Stimulated activated CD4-positive, alpha-beta T cell treated with anti-CD3 and anti-CD28 coated beads, Interleukin-1b, Interleukin-23, amount 100 ng/mL, for 48 hours (primary cell): ENCODE data around the gene ST8SIA5.

Experiments used
- DNase-seq: peaks from one replicate; pipeline ENCODE4 v3.0.0-alpha.2; 2020

ST8SIA5 gene

DNA sequence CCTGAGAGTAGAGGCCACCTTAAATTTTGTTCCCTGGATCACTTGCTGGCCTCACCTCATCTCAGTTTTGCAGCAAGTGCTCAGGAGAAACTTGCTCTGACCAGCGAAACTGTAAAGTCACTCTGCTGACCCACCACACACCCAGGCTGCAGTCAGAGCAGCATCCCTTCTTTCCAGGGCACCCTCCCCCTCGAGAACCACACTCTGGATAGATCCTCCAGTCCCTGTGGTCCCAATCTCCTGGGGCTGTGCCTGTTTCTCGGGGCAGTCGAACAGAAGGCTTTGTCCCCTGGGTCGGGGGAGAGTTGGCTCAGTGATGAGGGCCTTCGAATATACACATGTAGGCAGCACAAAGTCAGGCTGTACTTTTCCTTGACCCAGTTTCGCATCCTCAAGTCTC is 18.4 kb downstream of the ST8SIA5 start:
- DNase-seq = no peak

DNA sequence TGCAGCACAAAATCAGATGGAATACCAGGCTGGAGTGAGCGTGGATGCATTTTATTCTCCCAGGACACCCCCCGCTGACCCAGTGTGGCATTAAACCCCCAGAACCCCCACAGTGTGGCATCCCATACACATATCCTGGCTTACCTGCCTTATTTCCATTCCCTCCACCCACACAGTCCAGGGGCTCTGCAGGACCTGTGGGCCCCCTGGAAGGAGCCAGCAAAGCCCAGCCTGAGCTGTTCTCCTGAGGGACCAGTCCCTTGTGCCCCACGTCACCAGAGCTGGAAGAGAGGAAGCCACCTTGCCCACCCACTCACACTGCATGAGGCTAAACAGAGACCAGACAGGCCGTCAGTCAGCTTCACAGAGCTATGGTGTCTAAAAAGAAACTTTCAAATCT is 20.1 kb downstream of the ST8SIA5 start:
- DNase-seq = no peak

DNA sequence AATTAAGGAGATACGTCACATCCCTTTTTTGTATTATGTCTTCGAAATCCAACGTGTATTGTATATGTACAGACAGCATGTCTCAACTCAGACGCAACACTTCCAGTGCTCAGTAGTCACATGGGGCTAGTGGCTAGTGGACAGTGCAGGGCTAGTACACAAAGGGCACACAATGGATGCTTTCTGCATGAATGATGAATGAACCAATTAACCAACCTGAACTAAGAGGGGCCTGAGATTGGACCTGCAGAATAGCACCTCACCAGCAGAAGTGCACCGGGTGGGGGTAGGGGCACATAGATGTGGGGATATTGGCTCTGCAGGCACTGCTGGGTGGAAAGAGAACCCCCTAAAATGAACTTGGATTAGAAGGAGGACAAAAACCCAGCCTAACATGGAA is 20.7 kb downstream of the ST8SIA5 start:
- DNase-seq = no peak

DNA sequence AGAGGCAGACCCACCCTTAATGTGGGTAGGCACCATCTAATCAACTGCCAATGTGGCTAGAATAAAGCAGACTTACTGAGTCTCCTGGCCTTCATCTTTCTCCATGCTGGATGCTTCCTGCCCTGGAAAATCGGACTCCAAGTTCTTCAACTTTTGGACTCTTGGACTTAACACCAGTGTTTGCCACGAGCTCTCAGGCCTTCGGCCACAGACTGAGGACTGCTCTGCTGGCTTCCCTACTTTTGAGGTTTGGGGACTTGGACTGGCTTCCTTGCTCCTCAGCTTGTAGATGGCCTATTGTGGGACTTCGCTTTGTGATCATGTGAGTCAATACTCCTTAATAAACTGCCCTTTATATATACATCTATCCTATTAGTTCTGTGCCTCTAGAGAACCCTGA is 21.9 kb downstream of the ST8SIA5 start:
- no peak for DNase-seq

DNA sequence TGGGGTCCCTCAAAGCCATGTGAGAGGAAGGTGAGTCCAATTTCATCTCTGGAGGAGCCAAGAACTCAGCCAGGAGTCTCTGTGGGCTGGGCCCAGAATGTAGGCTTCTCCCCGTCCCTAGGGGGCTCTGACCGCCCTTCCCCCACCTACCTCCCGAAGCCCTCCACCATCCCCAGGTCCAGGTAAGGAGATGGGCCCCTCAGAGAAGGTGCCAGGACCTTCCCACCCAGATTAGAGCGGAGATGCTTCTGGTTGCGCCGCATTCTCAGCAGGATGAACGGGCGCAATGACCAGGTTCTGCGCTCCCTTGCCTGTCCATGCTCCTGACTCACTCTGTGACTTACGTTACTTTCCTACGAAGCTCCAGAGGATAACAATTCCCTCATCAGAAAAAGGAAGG is 23.0 kb downstream of the ST8SIA5 start:
- no peak for DNase-seq

DNA sequence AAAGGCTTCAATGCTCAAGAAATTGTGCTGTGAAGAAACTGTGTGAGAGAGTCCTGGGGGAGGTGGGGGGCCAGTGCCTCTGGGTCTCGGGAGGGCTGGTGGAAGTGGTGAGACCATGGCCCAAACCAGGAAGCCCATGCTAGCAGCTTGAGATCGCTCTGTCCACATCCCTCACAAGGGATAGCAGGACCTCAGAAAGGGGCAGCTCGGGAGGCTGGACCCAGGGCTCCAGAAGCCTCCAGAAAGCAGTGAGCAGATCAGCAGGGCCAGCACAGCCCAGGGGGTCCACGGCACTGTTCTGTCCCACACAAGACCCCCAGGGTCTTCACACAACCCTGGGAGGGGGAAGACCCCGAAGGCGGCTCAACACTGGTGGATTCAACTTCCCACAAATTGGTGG is 24.1 kb downstream of the ST8SIA5 start:
- no peak for DNase-seq

DNA sequence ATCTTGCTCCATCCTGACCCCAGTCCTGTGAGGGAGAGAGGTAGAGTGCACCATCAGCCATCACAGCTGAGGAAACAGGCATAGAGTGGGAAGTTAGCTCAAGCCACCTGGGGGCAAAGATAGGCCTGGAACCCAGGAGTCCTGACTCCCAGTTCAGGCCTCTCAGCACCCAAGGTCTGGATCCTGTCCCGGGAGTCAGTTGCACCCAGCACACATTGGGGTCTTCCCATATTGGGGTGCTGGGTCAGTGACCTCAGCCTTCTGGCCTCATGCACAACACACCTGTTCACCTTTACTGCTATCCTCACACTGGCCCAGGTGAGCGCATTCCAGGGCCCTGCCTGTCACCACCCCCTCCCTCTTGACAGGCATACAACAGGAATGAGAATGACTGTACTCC is 24.7 kb downstream of the ST8SIA5 start:
- DNase-seq = no peak

DNA sequence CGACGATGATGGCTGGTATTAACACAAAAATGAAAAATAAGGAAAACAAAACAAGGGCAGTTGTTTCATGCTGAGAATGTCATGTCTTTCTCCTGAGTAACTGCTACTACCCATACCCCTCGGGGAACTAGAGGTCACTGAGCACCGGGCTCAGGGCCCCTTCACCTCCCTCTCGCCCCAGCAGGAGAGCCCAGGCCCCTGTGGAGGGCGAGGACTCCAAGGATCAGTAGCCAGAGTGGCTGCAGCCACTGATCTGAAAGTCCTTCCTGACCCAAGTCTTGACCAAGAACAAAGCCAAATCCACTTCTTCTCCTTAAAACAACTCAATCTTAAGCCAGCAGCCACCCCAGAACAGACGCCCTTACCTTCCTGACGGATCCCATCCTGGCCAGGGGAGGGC is 25.5 kb downstream of the ST8SIA5 start:
- DNase-seq = no peak

DNA sequence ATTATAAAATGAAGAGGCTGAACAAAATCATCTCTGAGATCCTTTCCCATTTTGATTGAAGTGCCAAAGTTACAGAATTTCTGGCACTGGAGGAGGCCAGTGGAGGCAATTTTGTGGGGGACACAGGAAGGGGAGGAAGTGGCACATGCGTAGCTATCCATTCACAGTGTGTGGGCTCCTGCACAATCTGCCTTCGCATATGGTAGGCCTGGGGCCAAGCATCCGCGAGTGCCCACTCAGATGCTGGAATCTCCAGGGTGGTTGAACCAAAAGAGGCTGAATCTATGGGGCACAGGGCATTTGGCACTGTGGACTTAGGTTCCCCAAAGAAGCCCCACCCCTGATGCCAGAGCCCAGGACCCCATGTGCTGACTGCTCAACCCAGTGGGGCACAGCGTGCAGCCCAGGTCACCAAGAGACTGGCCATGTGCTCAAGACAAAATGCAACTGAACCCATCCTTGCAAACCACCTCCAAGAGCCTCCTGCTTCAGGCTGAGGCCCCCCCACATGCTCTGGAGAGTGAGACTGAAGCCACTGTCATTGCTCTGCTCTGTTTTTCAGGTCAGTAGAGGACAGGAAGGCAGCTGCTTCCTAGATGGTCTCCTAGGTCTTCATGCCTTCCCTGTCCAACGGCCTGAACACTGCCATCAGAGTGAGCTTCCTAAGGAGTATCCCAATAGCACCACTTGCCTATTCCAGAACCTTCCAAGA is 28.5 kb downstream of the ST8SIA5 start:
- no peak for DNase-seq

DNA sequence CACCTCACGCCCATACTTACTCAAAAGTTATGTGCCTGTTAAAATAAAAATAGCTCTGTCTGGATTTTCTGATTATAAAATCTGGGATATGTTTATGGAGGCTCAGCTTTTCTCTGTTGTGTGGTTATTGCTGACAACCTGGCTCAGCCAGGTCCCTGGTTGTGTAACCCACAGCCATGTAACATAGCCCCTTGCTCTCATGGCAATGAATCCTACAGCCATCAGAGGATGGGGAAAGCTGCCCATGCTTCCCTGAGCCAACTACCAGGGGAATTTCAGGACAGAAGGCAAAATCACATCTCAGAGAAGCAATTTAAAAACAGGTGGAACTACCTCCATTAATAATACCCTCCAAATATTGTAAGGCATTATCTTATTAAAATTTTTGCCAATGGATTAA is 29.7 kb downstream of the ST8SIA5 start:
- no peak for DNase-seq

DNA sequence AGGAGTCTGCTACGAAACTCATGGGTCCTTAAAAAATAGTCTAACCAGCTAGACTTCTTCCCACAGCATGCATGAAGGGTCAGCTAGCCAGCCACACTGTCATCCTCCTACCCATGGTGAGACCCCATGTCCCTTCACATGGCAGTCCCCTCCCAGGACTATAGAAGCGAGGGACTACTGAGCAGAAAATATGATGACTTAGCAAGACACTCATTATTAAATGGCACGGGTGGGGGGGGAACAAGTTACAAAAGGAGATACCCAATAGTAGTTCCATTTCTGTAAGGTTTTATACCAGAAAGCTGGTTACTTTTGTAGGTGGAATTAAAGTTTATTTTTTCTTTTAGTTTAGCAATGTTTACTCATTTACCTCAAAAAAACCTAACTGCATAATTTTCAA is 31.5 kb downstream of the ST8SIA5 start:
- DNase-seq = no peak

DNA sequence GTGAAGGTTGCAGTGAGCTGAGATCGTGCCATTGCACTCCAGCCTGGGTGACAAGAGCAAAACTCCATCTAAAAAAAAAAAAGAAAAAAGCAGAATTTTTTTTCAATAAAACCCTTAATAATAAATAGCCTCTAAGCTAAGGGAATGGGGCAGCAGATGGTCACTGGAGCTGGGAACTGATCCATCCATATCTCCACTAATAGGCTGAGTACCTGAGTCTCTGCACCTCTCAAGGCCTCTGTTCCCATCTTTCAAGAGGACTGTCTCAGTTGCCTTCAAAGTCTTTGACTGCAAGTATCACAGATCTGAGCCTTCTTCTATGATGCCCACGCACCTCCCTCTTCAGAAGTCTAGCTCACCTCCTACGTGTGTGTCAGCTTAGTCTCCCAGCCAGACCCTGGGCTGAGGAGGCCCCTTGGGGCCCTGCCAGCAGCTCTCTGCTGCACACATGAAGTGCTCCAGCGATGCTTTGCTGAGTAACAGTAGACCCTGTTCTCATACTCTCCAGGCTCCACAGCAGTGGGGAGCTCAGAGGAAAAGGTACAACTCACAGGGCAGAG is 32.9 kb downstream of the ST8SIA5 start:
- DNase-seq = no peak

DNA sequence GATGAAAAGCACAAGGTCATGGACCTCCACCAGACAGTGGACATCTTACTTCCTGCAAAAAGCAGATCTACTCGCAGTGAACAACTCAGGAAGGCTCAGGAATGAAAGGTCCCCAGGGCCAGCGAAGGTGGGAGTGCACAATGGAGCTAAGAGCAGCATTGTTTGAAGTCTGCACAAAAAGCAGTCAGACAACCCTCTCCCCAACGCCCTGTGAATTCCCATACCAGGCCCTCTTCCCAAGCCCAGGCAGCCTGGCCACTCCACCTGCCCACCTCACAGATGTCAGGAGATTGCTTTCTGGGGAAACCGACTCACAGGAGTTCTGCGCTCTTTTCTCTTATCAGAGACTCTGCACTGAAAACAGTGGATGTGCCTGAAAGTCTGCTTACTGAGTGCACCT is 34.8 kb downstream of the ST8SIA5 start:
- no peak for DNase-seq

DNA sequence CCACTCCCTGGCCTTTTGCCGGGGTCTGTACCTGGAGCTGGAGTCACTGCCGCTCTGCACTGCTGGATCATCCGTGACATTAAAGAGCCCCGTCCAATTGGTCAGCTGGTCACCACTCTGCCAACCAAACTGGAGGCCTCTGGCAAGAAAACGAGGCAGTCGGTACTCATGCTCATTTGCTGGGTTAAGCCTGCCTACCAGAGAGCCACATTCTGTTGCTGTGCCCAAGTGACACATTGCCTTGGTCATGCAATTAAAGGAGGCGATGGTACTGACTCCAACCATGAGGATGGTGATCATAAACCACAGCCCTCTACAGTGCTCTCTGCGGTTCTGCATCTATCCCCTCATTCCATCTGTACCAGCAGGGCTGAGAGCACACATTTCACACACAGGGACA is 35.5 kb downstream of the ST8SIA5 start:
- DNase-seq = no peak

DNA sequence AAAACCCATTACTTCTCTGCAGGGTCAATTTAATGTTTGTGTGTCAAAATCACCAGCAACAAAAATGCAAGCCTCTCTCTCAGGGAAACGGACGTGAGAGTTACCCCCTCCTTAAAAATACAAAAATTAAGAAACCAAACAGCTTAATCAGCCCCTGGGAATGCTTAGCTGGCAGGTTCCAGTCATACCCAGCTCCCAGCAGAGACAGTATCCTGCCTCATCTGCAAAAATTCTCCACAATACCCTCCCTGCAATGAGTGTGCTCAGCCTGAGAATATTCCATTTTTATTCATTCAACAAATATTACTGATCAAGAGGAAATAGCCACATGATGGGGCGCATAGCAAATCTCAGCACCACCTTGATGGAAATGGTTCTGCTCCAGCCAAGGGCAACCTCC is 36.3 kb downstream of the ST8SIA5 start:
- no peak for DNase-seq

DNA sequence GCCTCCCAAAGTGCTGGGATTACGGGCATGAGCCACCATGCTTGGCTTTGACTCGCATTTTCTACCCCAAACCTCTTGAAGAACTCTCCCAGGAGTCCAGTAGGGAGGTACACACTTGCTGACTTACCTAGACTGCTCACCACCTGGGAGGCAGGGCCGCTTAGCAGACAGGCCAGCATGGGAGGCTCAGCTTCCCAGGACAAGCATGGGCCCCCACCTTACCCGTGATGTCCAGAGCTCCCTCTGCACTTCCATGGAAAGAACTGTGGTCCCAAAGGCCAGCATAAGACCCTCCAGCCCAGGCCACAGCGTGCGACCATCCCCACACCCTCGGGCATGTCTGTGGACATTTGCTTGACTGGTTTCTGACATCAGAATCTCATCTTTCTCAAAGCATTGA is 36.8 kb downstream of the ST8SIA5 start:
- DNase-seq = no peak

DNA sequence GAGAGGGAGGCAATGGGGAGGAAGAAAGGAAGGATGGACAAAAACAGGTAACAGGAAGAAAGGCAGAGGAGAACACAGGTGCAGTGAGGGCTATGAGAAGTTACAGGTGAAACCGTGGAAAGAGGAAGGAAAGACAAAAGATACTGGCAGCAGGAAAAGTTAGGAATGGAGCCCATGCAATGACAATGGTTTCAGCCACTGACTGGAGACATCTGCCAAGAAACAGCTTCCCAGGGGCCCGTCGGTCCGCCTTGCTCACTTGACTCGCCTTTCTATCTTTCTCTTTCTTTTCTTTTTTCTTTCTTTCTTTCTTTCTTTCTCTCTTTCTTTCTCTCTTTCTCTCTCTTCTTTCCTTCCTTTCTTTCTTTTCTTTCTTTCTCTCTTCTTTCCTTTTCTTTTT is 37.5 kb downstream of the ST8SIA5 start:
- no peak for DNase-seq

DNA sequence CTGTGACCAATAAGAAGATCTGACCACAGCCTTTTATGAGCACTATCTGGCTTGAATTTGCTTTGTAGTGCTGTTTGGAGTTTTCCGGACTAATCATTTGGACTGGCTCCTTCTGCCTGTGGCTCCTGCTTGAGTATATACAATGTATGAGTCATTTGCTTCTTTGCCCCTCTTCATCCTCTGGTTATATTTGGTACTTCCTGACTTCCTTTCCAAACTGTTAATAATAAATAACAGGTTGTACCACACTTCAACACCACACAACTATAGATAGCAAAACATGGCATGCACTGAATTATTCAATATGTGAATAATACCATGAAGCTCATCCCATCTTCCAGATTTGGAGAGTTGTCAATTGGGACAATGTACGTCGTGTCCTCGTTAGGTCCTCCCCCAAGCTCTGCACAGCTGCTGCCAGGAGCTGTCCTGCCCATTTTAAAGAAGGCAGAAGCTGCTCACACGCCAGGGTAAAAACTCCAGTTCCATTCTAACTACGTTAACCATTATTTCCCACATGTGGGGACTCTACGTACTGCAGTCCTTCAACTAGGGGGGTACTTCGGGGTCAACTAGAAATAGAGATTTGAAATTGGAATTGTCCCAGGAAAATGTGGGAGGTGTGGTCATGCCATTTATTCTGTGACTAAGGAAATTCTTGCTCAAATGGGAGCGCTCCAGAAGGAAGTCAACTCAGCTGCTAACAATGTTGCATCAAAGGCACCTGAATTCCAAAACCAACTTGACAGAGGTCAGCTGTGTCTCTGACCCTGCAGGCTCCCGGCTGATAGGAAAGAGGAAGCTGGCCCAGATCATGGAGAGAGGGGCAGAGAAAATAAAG is 38.1 kb downstream of the ST8SIA5 start:
- DNase-seq = no peak

DNA sequence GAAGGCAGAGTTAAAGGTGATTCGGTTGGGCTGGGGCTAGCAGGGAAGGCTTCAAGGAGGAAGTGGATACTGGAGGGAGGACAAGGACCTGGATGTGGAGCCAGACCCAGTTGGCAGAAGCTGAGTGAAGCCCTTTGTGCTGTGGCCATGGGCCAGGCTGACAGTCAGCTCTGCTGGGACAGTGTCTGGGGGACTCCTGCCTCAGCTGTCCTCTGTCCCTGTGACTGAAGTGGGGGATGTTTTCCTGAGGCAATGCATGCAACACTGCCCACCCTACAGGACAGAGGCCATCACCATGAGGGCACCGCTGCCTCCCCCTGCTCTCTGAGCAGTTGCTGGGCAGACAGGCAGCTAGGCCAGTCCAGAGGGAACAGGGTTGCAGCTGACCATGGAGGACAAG is 40.0 kb downstream of the ST8SIA5 start:
- no peak for DNase-seq

DNA sequence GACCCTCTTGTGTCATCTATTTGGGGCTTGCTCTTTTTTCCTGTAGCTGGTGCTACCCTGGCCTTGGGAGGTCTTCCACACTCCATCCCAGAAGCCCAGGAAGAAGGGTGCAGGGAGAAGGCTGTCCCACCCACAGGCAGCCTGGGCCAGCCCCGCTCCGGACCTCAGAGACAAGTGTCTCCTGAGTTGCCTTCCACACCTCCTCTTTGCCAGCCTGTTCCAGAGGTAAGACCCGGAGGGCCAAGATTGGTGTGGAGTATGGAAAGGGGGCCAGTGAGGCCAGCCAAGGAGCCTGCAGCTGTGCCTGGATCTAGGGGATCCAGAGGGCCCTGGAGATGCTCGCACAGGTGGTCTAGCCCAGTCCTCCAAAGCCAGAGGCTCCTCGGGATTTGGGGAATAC is 40.5 kb downstream of the ST8SIA5 start:
- no peak for DNase-seq

DNA sequence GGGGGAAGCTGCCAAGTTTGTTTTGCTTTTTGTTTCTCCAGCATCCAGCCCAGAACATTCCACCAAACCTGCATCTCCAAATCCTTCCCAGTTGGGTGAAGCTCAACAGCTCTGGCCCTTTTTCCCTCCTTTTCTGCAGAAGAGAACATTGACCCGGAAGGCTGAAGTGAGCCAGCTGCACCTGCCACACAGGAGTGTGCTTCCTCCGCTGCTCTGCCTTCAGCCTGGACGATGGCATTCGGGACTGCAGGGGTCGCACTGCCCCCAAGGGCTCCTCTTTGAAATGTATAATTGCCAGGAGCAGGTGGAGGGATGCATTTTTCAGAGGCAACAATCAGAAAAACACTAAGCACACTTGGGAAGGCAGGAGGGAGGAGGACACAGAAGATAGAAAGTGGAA is 41.8 kb downstream of the ST8SIA5 start:
- DNase-seq = no peak

DNA sequence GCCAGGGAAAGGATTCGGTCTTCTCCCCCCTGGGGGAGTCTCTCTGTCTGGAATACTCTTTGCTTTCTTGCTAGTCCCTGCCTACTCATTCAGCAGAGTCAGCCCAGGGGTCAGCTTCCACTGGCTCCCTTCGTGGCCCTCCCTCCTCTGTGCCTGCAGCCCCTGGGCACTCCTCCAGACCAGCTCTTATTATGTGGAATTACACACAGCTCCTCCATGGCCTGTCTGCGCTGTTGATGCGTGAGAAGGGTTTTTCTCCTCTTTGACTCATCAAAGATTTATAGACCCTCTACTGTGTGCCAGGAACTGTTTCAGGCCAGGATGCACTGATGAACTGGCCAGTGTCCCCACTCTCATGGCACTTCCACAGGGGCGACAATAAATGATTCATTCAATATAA is 44.4 kb downstream of the ST8SIA5 start:
- no peak for DNase-seq

DNA sequence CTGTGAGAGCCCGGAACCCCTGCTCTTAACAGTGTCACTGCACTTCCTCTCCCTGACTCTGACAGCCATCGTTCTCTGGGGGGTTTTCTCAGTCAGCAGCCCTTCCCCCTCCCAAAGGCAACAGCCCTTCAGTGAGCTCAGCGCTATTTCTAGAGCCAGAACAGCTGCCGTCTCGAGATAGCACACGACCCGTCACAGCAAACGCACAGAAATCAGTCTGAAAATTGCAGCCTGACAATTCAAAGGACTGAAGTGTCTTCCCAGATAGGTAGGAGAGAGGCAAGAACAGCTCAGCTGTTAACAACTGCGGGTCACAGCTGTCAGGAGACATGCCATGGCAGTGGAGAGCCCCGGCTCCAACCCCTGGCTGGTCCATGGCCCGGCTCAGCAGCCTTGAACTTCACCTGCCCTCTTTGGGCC is 45.4 kb downstream of the ST8SIA5 start:
- no peak for DNase-seq

DNA sequence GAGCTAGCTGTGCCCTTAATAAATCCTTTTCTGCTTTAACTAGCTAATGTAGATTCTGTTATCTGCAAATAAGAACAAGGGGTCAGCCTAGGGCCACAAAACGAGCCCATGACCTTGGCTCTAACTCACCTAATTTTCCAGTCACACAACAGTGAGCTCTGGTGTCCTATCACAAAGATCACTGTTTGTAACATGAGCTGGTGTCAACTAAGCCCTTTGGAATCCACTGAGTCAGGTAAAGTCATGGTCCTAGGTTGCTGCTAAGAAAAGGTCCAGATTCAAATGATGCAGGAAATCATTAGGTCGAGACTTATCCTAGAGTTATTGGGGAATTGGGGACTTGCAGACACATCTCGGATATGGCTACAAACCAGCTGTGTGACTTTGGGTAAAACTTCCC is 49.9 kb downstream of the ST8SIA5 start:
- no peak for DNase-seq
